HCT116 (cell line): Measurements from ENCODE around the gene CERT1.

ENCODE experiments used
- CEBPB ChIP-seq: IDR thresholded peaks from 2 replicates; pipeline ENCODE4 v1.6.1; 2012; ENCODE audit warnings: low read depth
- CTCF ChIP-seq, 3 experiments: fragments of 200-600 bp in 1 of 3; sonication (generic) in 1 of 3; IDR thresholded peaks in 2 of 3; conservative IDR thresholded peaks in 1 of 3; 2 replicates each; pipeline ENCODE4 v1.5.1; 2012 to 2017; ENCODE audit warnings: low read depth in 2 of 3, low read length in 2 of 3, antibody characterized with exemption in 1 of 3, borderline replicate concordance in 1 of 3, control low read depth in 1 of 3, mild to moderate bottlenecking in 1 of 3, mixed read lengths in 1 of 3, mixed run types in 1 of 3, moderate library complexity in 1 of 3; ENCODE audit not compliant: insufficient read depth in 1 of 3
- EGR1 ChIP-seq: IDR thresholded peaks from 2 replicates; pipeline ENCODE4 v1.6.1; 2012; ENCODE audit warnings: low read depth
- EZH2 ChIP-seq: fragments of 200-600 bp; sonication (generic); IDR thresholded peaks from 2 replicates; pipeline ENCODE4 v1.6.1; 2017; ENCODE audit warnings: antibody characterized with exemption, mixed run types
- TCF7L2 ChIP-seq: IDR thresholded peaks from 2 replicates; pipeline ENCODE4 v1.7.0; 2011; ENCODE audit warnings: borderline replicate concordance, inconsistent platforms; ENCODE audit not compliant: insufficient read depth, insufficient read length; ENCODE audit errors: extremely low read depth
- ZFX ChIP-seq: fragments of 450-650 bp; IDR thresholded peaks from 2 replicates; pipeline ENCODE4 v1.6.1; 2017
- ZNF274 ChIP-seq: fragments of 200-500 bp; sonication (Bioruptor generic); IDR thresholded peaks from 2 replicates; pipeline ENCODE4 v1.6.1; 2014; ENCODE audit warnings: mild to moderate bottlenecking, low read depth, low read length, inconsistent platforms

- TF ChIP-seq EGR1, result no peak
- TF ChIP-seq CTCF (IDR thresholded peaks at IDR 0.05 in 2 of 3, conservative IDR thresholded peaks at IDR 0.05 in 1 of 3; ENCODE audit: borderline replicate concordance in 1 of 3, insufficient read depth in 1 of 3, low read depth in 2 of 3, low read length in 2 of 3), result no peak
- no peak for TF ChIP-seq EZH2
- no peak for TF ChIP-seq CEBPB
- TF ChIP-seq TCF7L2, result no peak
- no peak for TF ChIP-seq ZFX
- TF ChIP-seq ZNF274, result no peak
Observed at GRCh38 chr5:75552764-75553163, 41.3 kb upstream of the CERT1 start.
